Esophagus muscularis mucosa (tissue), 4 donors: Measurements from ENCODE around the gene TMEM238L. TPM values are rescaled to one million over a fixed set of nuclear protein-coding genes. Genes with fewer than 3 reads are reported as not detected.

Experiments
- DNase-seq: peaks from one replicate; pipeline ENCODE4 v3.0.0-alpha.2; 2017; ENCODE audit errors: extremely low spot score
- H3K27ac ChIP-seq, 4 donors: fragments of 200-600 bp; sonication (generic); replicated peaks in 1 of 4; 1 replicate in 3 of 4; 2 replicates in 1 of 4; pipeline ENCODE4 v1.5.1; 2016 to 2019; ENCODE audit warnings: mild to moderate bottlenecking in 1 of 4
- H3K27me3 ChIP-seq, 4 donors: fragments of 200-600 bp; sonication (generic); one replicate each; pipeline versions ENCODE4 v1.5.1 to v1.6.0; 2016 to 2019
- H3K36me3 ChIP-seq, 4 donors: fragments of 200-600 bp; sonication (generic); one replicate each; pipeline ENCODE4 v1.5.1; 2016 to 2019
- H3K4me1 ChIP-seq, 4 donors: fragments of 200-600 bp; sonication (generic); one replicate each; pipeline ENCODE4 v1.5.1; 2016 to 2019
- H3K4me3 ChIP-seq, 4 donors: fragments of 200-600 bp; sonication (generic); 1 replicate in 2 of 4; 2 replicates in 2 of 4; pipeline ENCODE4 v1.5.1; 2016 to 2019; ENCODE audit warnings: mild to moderate bottlenecking in 4 of 4, moderate library complexity in 1 of 4
- H3K9me3 ChIP-seq, 4 donors: fragments of 200-600 bp; sonication (generic); 1 replicate in 3 of 4; 2 replicates in 1 of 4; pipeline ENCODE4 v1.5.1; 2016 to 2019
- CTCF ChIP-seq, 3 experiments: fragments of 200-600 bp in 2 of 3; fragments of 450-650 bp in 1 of 3; sonication (generic) in 2 of 3; IDR thresholded peaks; one replicate each; pipeline ENCODE4 v1.5.1; 2017 to 2019; ENCODE audit warnings: antibody characterized with exemption in 3 of 3, mild to moderate bottlenecking in 2 of 3, moderate library complexity in 1 of 3
- EP300 ChIP-seq: sonication (generic); formaldehyde crosslinking; IDR thresholded peaks from one replicate; pipeline ENCODE4 v1.6.1; 2017; ENCODE audit warnings: antibody characterized with exemption
- POLR2A ChIP-seq: fragments of 450-650 bp; IDR thresholded peaks from one replicate; pipeline ENCODE4 v1.6.1; 2017; ENCODE audit warnings: antibody characterized with exemption, moderate library complexity, mild to moderate bottlenecking, low read depth
- POLR2AphosphoS5 ChIP-seq, 2 donors: sonication (generic); formaldehyde crosslinking; IDR thresholded peaks; one replicate each; pipeline ENCODE4 v1.6.1; 2017; ENCODE audit warnings: antibody characterized with exemption in 2 of 2
- WGBS: methylation state at CpG from one replicate; pipeline ENCODE4 v1.1.5; 2018; 5-methylcytosine and 5-hydroxymethylcytosine counted together
- intact Hi-C: fragments of 100-400 bp; cut with DNase I; formaldehyde crosslinking; loops from one replicate; pipeline ENCODE4 v1.15.1; 2023
- total RNA-seq, 4 donors: library from RNA; depleted of rRNA; stranded (reverse); fragments of >200 nt; gene quantifications; one replicate each; pipeline versions ENCODE4 v1.1.0 to v1.2.1, GENCODE V29; 2016

Gene TMEM238L
- total RNA-seq, 4 donors from 2014 or later: not detected

GRCh38 chr17:10815319-10815718, 11.4 kb upstream of the TMEM238L start:
- Histone ChIP-seq H3K9me3 (no peaks in the 10 kb centered on the region), H3K4me1 (no peaks in the 10 kb centered on the region), H3K36me3 (no peaks in the 10 kb centered on the region), H3K27me3 (no peaks in the 10 kb centered on the region), H3K27ac (no peak overlapping the region), H3K4me3 (no peak overlapping the region)
- WGBS: 78% methylated on average over 5 of the region's 5 CpGs
- no peak for DNase-seq
- TF ChIP-seq POLR2AphosphoS5 (IDR thresholded peaks at IDR 0.05) (no peak), CTCF (IDR thresholded peaks at IDR 0.05) (no peak), EP300 (no peak), POLR2A (no peak)
- intact Hi-C loops: no loop called here

- H3K27ac ChIP-seq: no peak overlapping the region
- H3K4me3 ChIP-seq: no peak overlapping the region
- H3K4me1 ChIP-seq: no peaks in the 10 kb centered on the region
- H3K9me3 ChIP-seq: no peaks in the 10 kb centered on the region
- WGBS: 33% methylated on average over 1 of the region's 1 CpG
- TF ChIP-seq POLR2AphosphoS5 (IDR thresholded peaks at IDR 0.05) (no peak), EP300 (no peak), CTCF (IDR thresholded peaks at IDR 0.05) (no peak), POLR2A (no peak)
- no peaks in the 10 kb centered on the region for H3K36me3 ChIP-seq
- intact Hi-C loops: no loop called here
- no peaks in the 10 kb centered on the region for H3K27me3 ChIP-seq
- DNase-seq: no peak
Measured at GRCh38 chr17:10814075-10814474, 10.2 kb upstream of the TMEM238L start.

- intact Hi-C loops: no loop called here
- Histone ChIP-seq H3K27me3 (no peaks in the 10 kb centered on the region), H3K36me3 (no peaks in the 10 kb centered on the region), H3K27ac (no peak overlapping the region), H3K4me3 (no peak overlapping the region), H3K9me3 (no peaks in the 10 kb centered on the region), H3K4me1 (no peaks in the 10 kb centered on the region)
- 87% methylated on average over 4 of the region's 5 CpGs for WGBS
- no peak for TF ChIP-seq POLR2A
- no peak for TF ChIP-seq CTCF (IDR thresholded peaks at IDR 0.05)
- TF ChIP-seq POLR2AphosphoS5 (IDR thresholded peaks at IDR 0.05): no peak
- TF ChIP-seq EP300: no peak
- no peak for DNase-seq
Measured at GRCh38 chr17:10812674-10813073, 8.8 kb upstream of the TMEM238L start.

GRCh38 chr17:10809605-10810004, 5.7 kb upstream of the TMEM238L start:
- H3K36me3 ChIP-seq: no peaks in the 10 kb centered on the region
- H3K4me1 ChIP-seq: no peaks in the 10 kb centered on the region
- intact Hi-C loops: no loop called here
- no peak for DNase-seq
- no peak overlapping the region for H3K4me3 ChIP-seq
- 80% methylated on average over 4 of the region's 4 CpGs for WGBS
- no peaks in the 10 kb centered on the region for H3K27me3 ChIP-seq
- no peak overlapping the region for H3K27ac ChIP-seq
- TF ChIP-seq CTCF (IDR thresholded peaks at IDR 0.05) (no peak), POLR2A (no peak), EP300 (no peak), POLR2AphosphoS5 (IDR thresholded peaks at IDR 0.05) (no peak)
- no peaks in the 10 kb centered on the region for H3K9me3 ChIP-seq

GRCh38 chr17:10807704-10808128, 3.8 kb upstream of the TMEM238L start:
- H3K27me3 ChIP-seq: no peaks in the 10 kb centered on the region
- H3K27ac ChIP-seq: no peak overlapping the region
- H3K36me3 ChIP-seq: no peaks in the 10 kb centered on the region
- DNase-seq: no peak
- H3K4me1 ChIP-seq: no peaks in the 10 kb centered on the region
- TF ChIP-seq POLR2A (no peak), CTCF (IDR thresholded peaks at IDR 0.05) (no peak), EP300 (no peak), POLR2AphosphoS5 (IDR thresholded peaks at IDR 0.05) (no peak)
- intact Hi-C loops: no loop called here
- WGBS: 80% methylated on average over 7 of the region's 7 CpGs
- H3K4me3 ChIP-seq: no peak overlapping the region
- no peaks in the 10 kb centered on the region for H3K9me3 ChIP-seq
